Spleen (tissue), 11 donors: Measurements from ENCODE around the gene GMDS. TPM values are rescaled to one million over a fixed set of nuclear protein-coding genes. Genes with fewer than 3 reads are reported as not detected.

Experiments used
- DNase-seq: peaks from one replicate; pipeline ENCODE4 v3.0.0-alpha.2; 2020
- H3K27ac ChIP-seq, 8 donors: fragments of 200-600 bp; sonication (generic) in 7 of 8; 1 replicate in 4 of 8; 2 replicates in 4 of 8; pipeline versions ENCODE4 v1.5.0 to v1.8.0; 2016 to 2021; ENCODE audit warnings: inconsistent platforms in 4 of 8, mild to moderate bottlenecking in 4 of 8, moderate library complexity in 1 of 8
- H3K27me3 ChIP-seq, 7 donors: fragments of 200-600 bp; sonication (generic) in 6 of 7; replicated peaks in 1 of 7; 1 replicate in 4 of 7; 2 replicates in 3 of 7; pipeline versions ENCODE4 v1.5.0 to v1.8.0; 2016 to 2021; ENCODE audit warnings: inconsistent platforms in 3 of 7, mild to moderate bottlenecking in 1 of 7
- H3K36me3 ChIP-seq, 6 donors: fragments of 200-600 bp; sonication (generic) in 5 of 6; 1 replicate in 4 of 6; 2 replicates in 2 of 6; pipeline versions ENCODE4 v1.5.0 to v1.8.0; 2016 to 2021; ENCODE audit warnings: inconsistent platforms in 2 of 6
- H3K4me1 ChIP-seq, 6 donors: fragments of 200-600 bp; sonication (generic) in 5 of 6; 1 replicate in 3 of 6; 2 replicates in 3 of 6; pipeline versions ENCODE4 v1.5.0 to v1.8.0; 2016 to 2021; ENCODE audit warnings: inconsistent platforms in 3 of 6
- H3K4me3 ChIP-seq, 8 donors: fragments of 200-600 bp; sonication (generic) in 7 of 8; 1 replicate in 4 of 8; 2 replicates in 4 of 8; pipeline versions ENCODE4 v1.5.0 to v1.8.0; 2016 to 2021; ENCODE audit warnings: inconsistent platforms in 4 of 8, mild to moderate bottlenecking in 4 of 8, moderate library complexity in 2 of 8
- H3K9me3 ChIP-seq, 8 donors: fragments of 200-600 bp; sonication (generic) in 7 of 8; 1 replicate in 4 of 8; 2 replicates in 4 of 8; pipeline versions ENCODE4 v1.5.0 to v1.8.0; 2016 to 2021; ENCODE audit warnings: inconsistent platforms in 4 of 8
- POLR2A ChIP-seq, 3 donors: fragments of 450-650 bp; IDR thresholded peaks; one replicate each; pipeline ENCODE4 v1.5.1; 2017; ENCODE audit warnings: antibody characterized with exemption in 3 of 3, mild to moderate bottlenecking in 1 of 3
- POLR2AphosphoS5 ChIP-seq, 3 donors: sonication (generic); formaldehyde crosslinking; IDR thresholded peaks; one replicate each; pipeline ENCODE4 v1.5.1; 2017; ENCODE audit warnings: antibody characterized with exemption in 3 of 3
- WGBS, 5 donors: extraction: QIAGEN DNeasy Blood & Tissue Kit in 3 of 5; methylation state at CpG; one replicate each; pipeline versions ENCODE4 v1.1.5 to v1.1.7; 2013 to 2018; 5-methylcytosine and 5-hydroxymethylcytosine counted together
- intact Hi-C: fragments of 100-400 bp; cut with DNase I; formaldehyde crosslinking; loops from one replicate; pipeline ENCODE4 v1.15.0; 2023; ENCODE audit warnings: low total_unique reads
- polyA plus RNA-seq, 3 donors: library from polyadenylated mRNA; stranded (reverse); fragments of 200-250 nt; gene quantifications; one replicate each; pipeline ENCODE4 v1.2.1, GENCODE V29; 2013
- total RNA-seq, 7 donors: library from RNA; depleted of rRNA in 3 of 7; stranded (reverse); fragments of >200 nt in 3 of 7; fragmentation: NEBNext Ultra II Directional in 4 of 7; extraction: Animal tissue kit (Norgen Biotek cat#: 25700) in 4 of 7; gene quantifications; one replicate each; pipeline versions ENCODE4 v1.1.0 to v1.2.1, GENCODE V29; 2016 to 2021
- TF ChIP-seq, protein P1 (sequence below), 11 experiments: fragments of 200-600 bp in 7 of 11; fragments of 450-650 bp in 4 of 11; sonication (generic) in 4 of 11; IDR thresholded peaks in 8 of 11; conservative IDR thresholded peaks in 3 of 11; 1 replicate in 7 of 11; 2 replicates in 4 of 11; pipeline versions ENCODE4 v1.4.0 to v1.8.0; 2016 to 2021; ENCODE audit warnings: antibody characterized with exemption in 11 of 11, inconsistent platforms in 4 of 11, mild to moderate bottlenecking in 1 of 11
- donor health status: healthy with polysubstance abuse.
- donor health status: DM: no; HTN: no; CAD: no; lungs with moderate emphysema.
- donor health status: DM: no; HTN: no; CAD: no.
- donor health status: Bipolar disorder and iron deficiency.
- donor health status: healthy.
- donor health status: DM: no; HTN: no; CAD: no.
- donor health status: DM: yes; HTN: yes; CAD: no.

The GMDS gene
- total and polyA plus RNA-seq, 10 donors = 9.1 to 30.8 (median 17.7) TPM

DNA sequence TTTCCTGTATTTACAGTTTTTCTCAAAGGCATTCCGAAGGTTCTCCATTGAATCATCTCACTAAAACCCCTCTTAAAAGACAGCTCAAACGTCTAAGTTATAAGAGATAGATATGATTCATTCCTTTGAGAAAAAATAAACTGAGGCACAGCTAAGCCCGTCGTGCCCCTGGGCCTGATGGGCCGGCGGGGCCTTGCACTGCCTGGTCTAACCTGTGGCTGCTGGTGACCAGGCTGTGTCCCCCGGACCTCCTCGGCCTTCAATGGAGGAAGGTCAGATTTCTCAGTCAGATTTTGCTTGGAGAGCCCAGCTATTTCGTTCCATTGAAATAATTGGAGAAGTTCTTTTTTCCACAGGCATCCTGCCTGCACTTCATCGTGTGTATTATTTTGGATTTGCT, 647.0 kb downstream of the GMDS start:
- 81 to 89% (median 85%) methylated on average over 10 of the region's 10 CpGs for WGBS, 5 donors
- Histone ChIP-seq H3K27me3 (peaks cover 0 to 96% (median 52%) of the 10 kb centered on the region in 7 donors), H3K4me3 (no peak overlapping the region), H3K4me1 (peaks cover 0 to 16% (median 7%) of the 10 kb centered on the region in 6 donors), H3K36me3 (no peaks in the 10 kb centered on the region), H3K27ac (no peak overlapping the region), H3K9me3 (no peaks in the 10 kb centered on the region)
- peak; percentile 38 for DNase-seq
- intact Hi-C loops = loop anchor here (5.0 kb wide), 2 partner anchors 754 to 1034 kb away; no protein-coding TSS in a partner anchor
- TF ChIP-seq, protein P1, sequence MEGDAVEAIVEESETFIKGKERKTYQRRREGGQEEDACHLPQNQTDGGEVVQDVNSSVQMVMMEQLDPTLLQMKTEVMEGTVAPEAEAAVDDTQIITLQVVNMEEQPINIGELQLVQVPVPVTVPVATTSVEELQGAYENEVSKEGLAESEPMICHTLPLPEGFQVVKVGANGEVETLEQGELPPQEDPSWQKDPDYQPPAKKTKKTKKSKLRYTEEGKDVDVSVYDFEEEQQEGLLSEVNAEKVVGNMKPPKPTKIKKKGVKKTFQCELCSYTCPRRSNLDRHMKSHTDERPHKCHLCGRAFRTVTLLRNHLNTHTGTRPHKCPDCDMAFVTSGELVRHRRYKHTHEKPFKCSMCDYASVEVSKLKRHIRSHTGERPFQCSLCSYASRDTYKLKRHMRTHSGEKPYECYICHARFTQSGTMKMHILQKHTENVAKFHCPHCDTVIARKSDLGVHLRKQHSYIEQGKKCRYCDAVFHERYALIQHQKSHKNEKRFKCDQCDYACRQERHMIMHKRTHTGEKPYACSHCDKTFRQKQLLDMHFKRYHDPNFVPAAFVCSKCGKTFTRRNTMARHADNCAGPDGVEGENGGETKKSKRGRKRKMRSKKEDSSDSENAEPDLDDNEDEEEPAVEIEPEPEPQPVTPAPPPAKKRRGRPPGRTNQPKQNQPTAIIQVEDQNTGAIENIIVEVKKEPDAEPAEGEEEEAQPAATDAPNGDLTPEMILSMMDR (IDR thresholded peaks at IDR 0.05 in 8 of 11, conservative IDR thresholded peaks at IDR 0.05 in 3 of 11) = no peak
- TF ChIP-seq POLR2AphosphoS5 (IDR thresholded peaks at IDR 0.05) (no peak), POLR2A (IDR thresholded peaks at IDR 0.05) (no peak)

DNA sequence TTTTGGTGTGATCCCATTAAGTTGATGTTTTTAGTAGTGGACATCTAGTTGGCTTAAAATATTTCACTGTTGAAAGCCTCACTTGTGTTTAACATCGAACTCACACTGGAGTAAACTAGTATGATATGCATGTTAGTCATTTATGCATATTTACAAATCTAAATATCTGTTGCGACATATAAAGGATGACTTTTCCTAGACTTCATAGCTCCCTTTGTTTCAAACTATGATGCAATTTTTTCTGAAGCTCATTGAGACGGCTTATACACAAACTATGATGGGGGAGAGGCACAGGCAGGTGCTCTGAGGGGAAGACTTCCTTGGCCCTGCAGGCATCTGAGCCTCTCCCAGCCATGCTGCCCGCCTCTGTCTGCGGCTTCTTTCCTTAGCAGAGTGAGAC, 647.5 kb downstream of the GMDS start:
- Histone ChIP-seq H3K27me3 (peaks cover 0 to 96% (median 49%) of the 10 kb centered on the region in 7 donors), H3K4me1 (peaks cover 0 to 16% (median 7%) of the 10 kb centered on the region in 6 donors), H3K9me3 (no peaks in the 10 kb centered on the region), H3K36me3 (no peaks in the 10 kb centered on the region), H3K27ac (no peak overlapping the region), H3K4me3 (no peak overlapping the region)
- intact Hi-C loops = loop anchor here (5.0 kb wide), 2 partner anchors 754 to 1034 kb away; no protein-coding TSS in a partner anchor
- TF ChIP-seq POLR2AphosphoS5 (IDR thresholded peaks at IDR 0.05) = no peak
- TF ChIP-seq POLR2A (IDR thresholded peaks at IDR 0.05) = no peak
- WGBS, 5 donors = 77 to 94% (median 91%) methylated on average over 5 of the region's 5 CpGs
- peak; percentile 31 for DNase-seq

DNA sequence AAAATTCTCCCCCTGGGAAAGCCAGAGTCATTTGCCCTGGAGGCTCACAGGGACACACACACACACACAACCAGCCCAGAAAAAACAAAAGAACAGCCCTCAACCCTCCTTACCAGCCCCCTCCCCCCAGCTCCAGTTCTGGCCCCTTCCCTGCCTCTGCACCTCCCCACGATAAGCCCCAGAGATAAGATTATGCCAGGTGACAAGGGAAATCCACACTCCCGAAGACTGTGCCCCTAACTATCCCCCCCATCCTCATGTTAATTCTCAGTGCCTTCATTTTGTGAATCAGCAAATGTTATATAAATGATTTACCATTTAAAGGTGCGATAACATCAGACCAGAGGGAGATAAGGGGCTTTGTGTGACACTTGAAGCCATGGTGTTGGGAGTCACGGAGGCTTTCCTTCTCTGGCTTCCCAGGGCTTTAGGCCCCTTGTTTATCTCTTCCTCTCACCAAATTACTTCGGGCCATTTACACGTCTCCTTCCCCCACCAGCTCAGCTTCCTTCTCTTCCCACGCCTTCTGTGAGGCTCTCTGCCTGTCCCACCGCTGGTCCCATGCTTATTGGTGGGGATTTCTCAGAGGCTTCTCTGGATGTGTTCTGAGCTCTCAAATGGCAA, 648.2 kb downstream of the GMDS start:
- H3K27me3 ChIP-seq = peaks cover 0 to 92% (median 45%) of the 10 kb centered on the region in 7 donors
- H3K36me3 ChIP-seq = no peaks in the 10 kb centered on the region
- intact Hi-C loops = loop anchor here (5.0 kb wide), 2 partner anchors 755 to 1035 kb away; no protein-coding TSS in a partner anchor
- no peak overlapping the region for H3K27ac ChIP-seq
- H3K4me3 ChIP-seq = no peak overlapping the region
- TF ChIP-seq POLR2AphosphoS5 (IDR thresholded peaks at IDR 0.05) (no peak), POLR2A (IDR thresholded peaks at IDR 0.05) (no peak)
- TF ChIP-seq, protein P1 (IDR thresholded peaks at IDR 0.05 in 8 of 11, conservative IDR thresholded peaks at IDR 0.05 in 3 of 11) = no peak
- 58 to 71% (median 67%) methylated on average over 8 of the region's 8 CpGs for WGBS, 5 donors
- no peaks in the 10 kb centered on the region for H3K9me3 ChIP-seq
- peak; percentile 27 for DNase-seq
- peaks cover 0 to 16% (median 7%) of the 10 kb centered on the region in 6 donors for H3K4me1 ChIP-seq

DNA sequence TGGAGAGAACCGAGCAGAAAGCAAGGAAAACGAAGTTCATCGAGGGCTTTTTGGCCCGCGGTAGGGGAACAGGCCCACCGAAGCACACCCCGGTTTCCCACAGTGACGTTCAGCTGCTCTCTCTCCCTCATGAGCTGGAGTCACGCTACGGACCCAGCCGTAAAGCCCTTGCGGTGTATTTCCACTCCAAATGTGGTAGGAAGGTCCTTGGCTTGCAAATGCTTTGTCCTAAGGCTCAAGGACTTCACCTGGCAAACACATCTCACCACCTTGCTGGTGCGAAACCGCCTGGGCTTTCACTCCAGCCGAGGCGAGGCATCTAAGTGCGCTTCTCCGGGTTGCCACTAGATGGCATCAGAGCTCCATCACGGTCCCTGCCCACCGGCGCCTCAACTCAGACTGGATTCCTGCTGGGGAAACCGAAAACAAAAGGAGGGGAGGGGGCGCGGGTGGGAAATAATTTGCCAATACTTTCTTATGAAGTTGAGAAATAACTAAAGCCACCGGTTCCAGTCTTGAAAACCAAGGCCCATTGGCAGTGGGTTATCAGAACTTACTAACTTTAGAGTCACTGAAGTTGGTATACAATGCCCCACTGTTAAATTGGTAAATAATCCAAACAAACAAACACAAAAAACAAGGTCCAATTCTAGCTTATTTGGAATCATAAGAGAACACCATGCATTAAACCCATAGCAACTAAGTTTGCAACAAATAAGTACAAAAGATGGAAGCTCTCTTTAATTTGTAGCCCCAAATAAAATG, 649.1 kb downstream of the GMDS start:
- intact Hi-C loops = loop anchor here (5.0 kb wide), 2 partner anchors 756 to 1036 kb away; no protein-coding TSS in a partner anchor
- H3K4me3 ChIP-seq = peak overlapping the region in 1 of 8 donors; percentile 26
- 14 to 22% (median 18%) methylated on average over 23 to 25 of the region's 25 CpGs for WGBS, 5 donors
- no peaks in the 10 kb centered on the region for H3K9me3 ChIP-seq
- H3K4me1 ChIP-seq = peaks cover 0 to 10% (median 7%) of the 10 kb centered on the region in 6 donors
- TF ChIP-seq POLR2A (IDR thresholded peaks at IDR 0.05) = no peak
- TF ChIP-seq, protein P1 (IDR thresholded peaks at IDR 0.05 in 8 of 11, conservative IDR thresholded peaks at IDR 0.05 in 3 of 11) = peak; percentile 77 to 97 (median 94)
- TF ChIP-seq POLR2AphosphoS5 (IDR thresholded peaks at IDR 0.05) = no peak
- peaks cover 0 to 87% (median 36%) of the 10 kb centered on the region in 7 donors for H3K27me3 ChIP-seq
- peak; percentile 91 for DNase-seq
- H3K36me3 ChIP-seq = no peaks in the 10 kb centered on the region
- no peak overlapping the region for H3K27ac ChIP-seq
